HAP-1 (cell line): Measurements from ENCODE around the gene HOMER3.

Experiments
- DNase-seq, 2 experiments: peaks; one replicate each; pipeline ENCODE4 v3.0.0-alpha.2; 2016 to 2020; ENCODE audit warnings: low spot score in 2 of 2
- H3K27me3 ChIP-seq: fragments of 250-450 bp; sonication (Bioruptor Pico); 2 replicates; pipeline ENCODE4 v1.5.1; 2020; ENCODE audit warnings: low read depth, mild to moderate bottlenecking, moderate library complexity
- H3K36me3 ChIP-seq: fragments of 250-450 bp; sonication (Bioruptor Pico); replicated peaks from 2 replicates; pipeline ENCODE4 v1.5.1; 2020; ENCODE audit warnings: mild to moderate bottlenecking
- H3K4me1 ChIP-seq: fragments of 250-450 bp; sonication (Bioruptor Pico); 2 replicates; pipeline ENCODE4 v1.5.1; 2020; ENCODE audit warnings: mild to moderate bottlenecking
- H3K4me3 ChIP-seq: fragments of 250-450 bp; sonication (Bioruptor Pico); 2 replicates; pipeline ENCODE4 v1.5.1; 2020; ENCODE audit warnings: mild to moderate bottlenecking, moderate library complexity
- H3K9me3 ChIP-seq: fragments of 250-450 bp; sonication (Bioruptor Pico); 2 replicates; pipeline ENCODE4 v1.5.1; 2020; ENCODE audit warnings: mild to moderate bottlenecking, moderate library complexity
- in situ Hi-C: fragments of 300-500 bp; cut with MboI; formaldehyde crosslinking; loops from 3 replicates; pipeline ENCODE4 v1.14.3; 2020; ENCODE audit warnings: low sequenced_read_pairs, inconsistent platforms, mixed read lengths

Gene HOMER3

GRCh38 chr19:18898607-18899408 is 42.2 kb downstream of the HOMER3 start:
- no peak for DNase-seq
- in situ Hi-C loops: no loop called here

DNA sequence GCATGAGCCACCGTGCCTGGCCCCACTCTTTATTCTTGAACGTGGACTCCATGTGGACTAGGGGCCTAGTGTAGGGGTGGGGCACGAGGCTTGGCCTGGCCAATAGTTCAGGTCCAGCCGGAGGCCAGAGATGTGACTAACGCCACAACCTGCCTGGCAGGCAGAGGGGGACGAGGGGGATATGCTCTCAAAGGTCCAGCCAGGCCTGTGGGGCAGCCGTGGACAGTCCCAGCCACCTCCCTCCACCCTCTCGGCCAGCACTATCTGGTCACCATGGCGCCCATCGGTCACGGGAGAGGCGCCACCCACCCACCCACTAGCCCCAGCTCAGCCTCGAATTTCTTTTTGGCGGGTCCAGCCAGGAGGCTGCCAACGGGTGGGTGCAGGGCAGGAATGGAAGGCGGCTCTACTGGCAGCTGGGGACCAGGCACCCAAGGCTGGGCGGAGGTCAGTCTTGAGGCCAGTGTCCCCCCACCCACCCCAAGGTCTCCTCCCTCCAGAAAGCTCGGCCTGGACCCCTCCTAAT is 42.9 kb downstream of the HOMER3 start:
- Histone ChIP-seq H3K9me3 (no peaks in the 10 kb centered on the region), H3K36me3 (no peaks in the 10 kb centered on the region; the same call in 1 of the 2 replicates), H3K27me3 (no peaks in the 10 kb centered on the region), H3K4me1 (no peaks in the 10 kb centered on the region), H3K4me3 (no peak overlapping the region)
- DNase-seq: no peak
- in situ Hi-C loops: no loop called here

More at GRCh38 chr19:18898607-18899408, 42.2 kb downstream of the HOMER3 start:
- no peaks in the 10 kb centered on the region for H3K4me1 ChIP-seq
- no peak overlapping the region for H3K4me3 ChIP-seq
- no peaks in the 10 kb centered on the region for H3K9me3 ChIP-seq
- no peaks in the 10 kb centered on the region for H3K27me3 ChIP-seq
- H3K36me3 ChIP-seq: no peaks in the 10 kb centered on the region; the same call in 1 of the 2 replicates

DNA sequence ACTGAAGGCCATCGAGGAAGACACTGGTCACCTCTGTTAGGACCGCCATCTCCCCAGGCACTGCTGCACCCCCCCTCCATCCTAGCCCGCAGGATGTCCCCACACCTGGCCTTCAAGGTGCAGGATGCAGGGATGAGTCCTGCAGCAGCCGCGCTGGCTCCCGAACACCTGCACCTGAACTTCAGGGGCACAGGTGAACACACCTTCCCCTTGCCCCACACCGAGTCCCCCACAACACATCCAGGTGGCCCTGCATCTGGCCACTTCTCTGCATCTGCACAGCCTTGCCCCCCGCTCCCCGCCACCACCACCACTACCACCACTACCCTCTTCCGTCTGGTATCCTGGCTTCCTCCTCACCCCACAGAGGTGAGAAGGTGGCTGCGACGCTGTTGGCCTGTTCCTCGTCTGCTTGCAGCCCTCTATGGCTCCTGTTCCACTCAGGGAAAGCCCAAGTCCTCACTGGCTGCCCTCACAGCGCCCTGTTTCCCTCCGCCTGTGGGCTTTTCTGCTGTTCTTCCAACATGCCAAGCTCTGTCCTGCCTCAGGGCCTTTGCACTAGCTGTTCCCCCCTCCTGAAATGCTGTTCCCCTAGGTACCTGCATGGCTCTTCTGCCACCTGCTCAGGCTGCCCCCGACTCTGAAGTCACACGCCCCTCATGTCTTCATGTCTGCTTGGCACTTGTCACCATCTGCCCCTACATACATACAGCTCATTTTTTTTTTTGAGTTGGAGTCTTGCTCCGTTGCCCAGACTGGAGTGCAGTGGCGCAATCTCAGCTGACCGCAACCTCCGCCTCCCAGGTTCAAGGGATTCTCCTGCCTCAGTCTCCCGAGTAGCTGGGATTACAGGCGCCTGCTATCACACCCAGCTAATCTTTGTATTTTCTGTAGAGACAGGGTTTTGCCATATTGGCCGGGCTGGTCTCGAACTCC is 43.7 kb downstream of the HOMER3 start:
- in situ Hi-C loops: no loop called here
- H3K4me1 ChIP-seq: no peaks in the 10 kb centered on the region

GRCh38 chr19:18896421-18896841 is 44.6 kb downstream of the HOMER3 start:
- no peaks in the 10 kb centered on the region for H3K27me3 ChIP-seq
- H3K9me3 ChIP-seq: no peaks in the 10 kb centered on the region
- DNase-seq: no peak
- H3K36me3 ChIP-seq: no peaks in the 10 kb centered on the region; the same call in 1 of the 2 replicates
- H3K4me1 ChIP-seq: no peaks in the 10 kb centered on the region
- no peak overlapping the region for H3K4me3 ChIP-seq
- in situ Hi-C loops: no loop called here

More for the DNA sequence above, 43.7 kb downstream of the HOMER3 start:
- no peak overlapping the region for H3K4me3 ChIP-seq
- H3K27me3 ChIP-seq: no peaks in the 10 kb centered on the region
- no peaks in the 10 kb centered on the region for H3K9me3 ChIP-seq
- no peak for DNase-seq
- H3K36me3 ChIP-seq: no peaks in the 10 kb centered on the region; the same call in 1 of the 2 replicates

DNA sequence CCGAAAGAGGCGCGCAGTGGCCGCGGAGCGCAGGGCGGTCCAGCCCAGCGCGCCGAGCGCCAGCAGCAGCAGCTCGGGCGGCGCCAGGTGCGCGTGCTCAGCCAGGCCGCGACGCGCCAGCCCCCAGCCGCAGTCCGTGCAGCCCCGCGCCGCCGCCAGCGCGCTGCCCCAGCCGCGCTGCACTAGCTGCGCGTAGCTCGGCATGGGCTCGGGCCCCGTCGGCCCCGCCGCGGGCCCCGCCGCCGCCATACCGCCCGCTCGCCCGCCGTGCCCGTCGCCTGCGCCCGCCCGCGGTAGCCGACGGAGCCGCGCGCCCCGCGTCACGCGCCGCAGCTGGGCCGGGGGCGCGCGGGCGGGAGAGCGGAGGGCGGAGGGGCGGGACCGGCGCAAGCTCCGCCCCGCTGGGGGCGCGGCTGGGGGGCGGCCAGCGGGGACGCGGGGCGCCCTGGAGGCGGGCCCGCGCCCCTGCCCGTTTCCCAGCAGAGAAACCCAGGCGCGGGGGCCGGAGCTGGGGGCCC is 45.1 kb downstream of the HOMER3 start, which contains the start of gene CERS1:
CERS1 (minus strand) TSS at position 335 of the 518 bp plus-strand sequence; CDS start at position 249, 86 bp downstream.
- no peaks in the 10 kb centered on the region for H3K4me1 ChIP-seq
- H3K9me3 ChIP-seq: no peaks in the 10 kb centered on the region
- in situ Hi-C loops: no loop called here
- no peaks in the 10 kb centered on the region; the same call in 1 of the 2 replicates for H3K36me3 ChIP-seq
- no peaks in the 10 kb centered on the region for H3K27me3 ChIP-seq
- peak within 1 kb of the TSS; percentile 49 for H3K4me3 ChIP-seq
- peak in 1 of 2 experiments; percentile 57 for DNase-seq

DNA sequence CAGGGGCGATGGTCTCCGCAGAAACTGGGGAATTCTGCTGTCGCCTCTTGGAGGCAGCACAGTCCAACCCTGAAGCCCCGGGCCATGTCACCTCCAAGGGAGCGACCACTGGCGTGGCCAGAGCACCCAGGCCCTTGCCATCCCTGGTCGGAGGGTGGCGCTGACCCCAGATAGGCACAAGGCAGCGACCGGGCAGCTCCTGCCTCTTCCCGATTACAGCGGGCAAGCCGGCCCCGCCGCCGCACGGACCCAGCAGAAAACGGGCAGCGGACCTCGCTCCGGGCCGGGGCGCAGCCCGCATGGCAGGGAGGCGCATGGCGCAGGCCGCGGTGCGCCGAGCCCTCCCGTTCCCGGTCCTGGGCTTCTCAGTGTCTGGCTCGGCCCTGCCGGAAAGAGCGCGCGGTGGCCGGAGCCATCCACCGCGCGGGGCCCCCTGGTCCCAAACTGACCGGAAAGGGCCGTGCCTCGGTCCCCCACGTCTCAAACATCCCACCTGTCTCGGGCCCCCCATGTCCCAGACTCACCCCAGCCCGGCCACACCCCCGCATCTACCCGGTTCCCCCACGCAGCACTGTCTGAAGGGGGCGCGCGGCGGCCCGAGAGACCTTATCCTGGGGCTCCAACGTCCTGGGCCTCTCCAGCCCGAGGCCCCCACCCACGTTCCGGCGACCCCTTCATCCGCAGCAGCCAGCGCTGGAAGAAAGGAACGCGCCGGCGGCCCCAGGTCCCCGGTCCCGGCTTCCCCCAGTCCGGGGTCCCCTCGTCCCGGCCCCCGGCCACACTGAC is 45.8 kb downstream of the HOMER3 start:
- H3K27me3 ChIP-seq: no peaks in the 10 kb centered on the region
- H3K36me3 ChIP-seq: no peaks in the 10 kb centered on the region; the same call in 1 of the 2 replicates
- H3K9me3 ChIP-seq: no peaks in the 10 kb centered on the region
- peak overlapping the region; percentile 49 for H3K4me3 ChIP-seq
- DNase-seq: peak; percentile 27 to 77
- in situ Hi-C loops: no loop called here
- H3K4me1 ChIP-seq: no peaks in the 10 kb centered on the region

DNA sequence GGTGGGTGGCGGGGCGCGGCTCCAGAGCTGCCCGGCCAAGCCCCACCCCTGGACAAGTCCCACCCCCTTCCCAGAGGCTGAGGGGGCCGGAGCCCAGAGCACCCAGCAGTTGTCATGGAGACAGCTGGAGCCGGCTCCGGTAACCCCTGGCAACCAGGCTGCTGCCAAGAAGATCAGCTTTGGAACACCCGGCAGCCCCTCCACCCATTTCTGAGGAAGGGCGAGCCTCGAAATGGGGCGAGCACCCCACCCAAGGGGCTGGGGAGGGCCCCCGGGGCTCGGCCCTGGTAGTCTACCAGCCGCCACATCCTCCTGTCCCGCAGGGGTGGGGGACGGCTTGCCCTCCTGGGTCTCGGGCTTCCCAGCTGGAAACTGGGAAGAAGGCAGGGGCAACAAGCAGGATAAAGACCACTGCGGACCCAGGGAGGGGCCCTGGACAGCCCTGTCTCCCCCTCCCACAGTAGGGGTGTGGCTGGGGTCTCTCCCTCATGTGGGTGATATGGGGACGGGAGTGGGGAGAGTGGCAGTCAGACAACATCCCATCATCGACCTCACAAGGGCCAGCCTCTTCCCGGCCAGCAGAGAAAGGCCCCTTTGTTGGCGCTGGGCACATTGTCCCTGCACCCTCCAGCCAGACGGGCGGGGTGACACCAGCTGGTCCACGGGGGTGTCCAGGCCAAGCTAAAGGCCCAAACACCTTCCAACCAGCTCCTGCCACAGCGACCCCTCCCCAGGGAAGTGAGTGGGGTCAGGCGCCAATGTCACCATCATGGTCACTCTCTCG is 46.6 kb downstream of the HOMER3 start:
- DNase-seq: peak in 1 of 2 experiments; percentile 76
- in situ Hi-C loops: no loop called here

GRCh38 chr19:18893587-18894253 is 47.3 kb downstream of the HOMER3 start:
- Histone ChIP-seq H3K9me3 (no peaks in the 10 kb centered on the region), H3K27me3 (no peaks in the 10 kb centered on the region), H3K4me1 (no peaks in the 10 kb centered on the region), H3K36me3 (no peaks in the 10 kb centered on the region), H3K4me3 (no peak overlapping the region)
- DNase-seq: no peak
- in situ Hi-C loops: no loop called here

More for the DNA sequence above, 46.6 kb downstream of the HOMER3 start:
- no peaks in the 10 kb centered on the region for H3K27me3 ChIP-seq
- no peaks in the 10 kb centered on the region for H3K4me1 ChIP-seq
- peak overlapping the region; percentile 49 for H3K4me3 ChIP-seq
- no peaks in the 10 kb centered on the region for H3K9me3 ChIP-seq
- no peaks in the 10 kb centered on the region; the same call in 1 of the 2 replicates for H3K36me3 ChIP-seq

GRCh38 chr19:18889949-18890745 is 50.9 kb downstream of the HOMER3 start:
- in situ Hi-C loops: no loop called here
- Histone ChIP-seq H3K4me3 (no peak overlapping the region), H3K27me3 (no peaks in the 10 kb centered on the region), H3K36me3 (peaks cover 3% of the 10 kb centered on the region; the same call in 1 of the 2 replicates), H3K4me1 (no peaks in the 10 kb centered on the region), H3K9me3 (no peaks in the 10 kb centered on the region)
- no peak for DNase-seq

GRCh38 chr19:18886972-18887371 is 54.0 kb downstream of the HOMER3 start:
- H3K36me3 ChIP-seq: peaks cover 3% of the 10 kb centered on the region; the same call in 1 of the 2 replicates
- H3K4me3 ChIP-seq: no peak overlapping the region
- H3K27me3 ChIP-seq: no peaks in the 10 kb centered on the region
- no peaks in the 10 kb centered on the region for H3K9me3 ChIP-seq
- DNase-seq: no peak
- no peaks in the 10 kb centered on the region for H3K4me1 ChIP-seq
- in situ Hi-C loops: no loop called here
